CD4-positive, alpha-beta T cell (primary cell): ENCODE data around the gene COL25A1. TPM values are rescaled to one million over a fixed set of nuclear protein-coding genes. Genes with fewer than 3 reads are reported as not detected.
A peak's percentile ranks its signal among the peaks of the same experiment; 100 is the strongest.

Experiments
- ATAC-seq: fragments of 200-7000 bp; cut with Tn5 transposase; one replicate; pipeline ENCODE4 v1.10.0; 2022; ENCODE audit warnings: mild to moderate bottlenecking; ENCODE audit not compliant: poor library complexity
- CTCF ChIA-PET: fragments of 350-600 bp; sonication (Branson Sonifier 250); formaldehyde crosslinking; loops from one replicate; lab custom pipeline; 2021; ENCODE audit warnings: antibody characterized with exemption, inconsistent platforms; lab: Charles Lee
- POLR2A ChIA-PET: fragments of 350-600 bp; sonication (Branson Sonifier 250); formaldehyde crosslinking; loops from one replicate; lab custom pipeline; 2021; ENCODE audit warnings: antibody characterized with exemption, inconsistent platforms; lab: Charles Lee
- DNase-seq, 14 experiments: peaks; one replicate each; pipeline ENCODE4 v3.0.0-alpha.2; 2013 to 2020; ENCODE audit warnings: mixed read lengths in 2 of 14
- H3K27ac ChIP-seq, 2 donors: one replicate each; pipeline versions ENCODE4 v1.5.1 to v1.7.0; 2013; ENCODE audit warnings: low read length in 2 of 2, low read depth in 1 of 2, mild to moderate bottlenecking in 1 of 2
- H3K27me3 ChIP-seq, 2 experiments: 1 replicate in 1 of 2; 2 replicates in 1 of 2; pipeline versions ENCODE4 v1.6.1 to v1.7.0; 2013; ENCODE audit warnings: low read length in 2 of 2, control low read depth in 1 of 2, mild to moderate bottlenecking in 1 of 2, moderate library complexity in 1 of 2; ENCODE audit not compliant: insufficient read depth in 2 of 2, control insufficient read depth in 1 of 2
- H3K36me3 ChIP-seq: one replicate; pipeline ENCODE4 v1.6.1; 2013; ENCODE audit warnings: low read length, control low read depth; ENCODE audit not compliant: insufficient read depth
- H3K4me1 ChIP-seq: one replicate; pipeline ENCODE4 v1.6.1; 2013; ENCODE audit warnings: low read length, control low read depth; ENCODE audit not compliant: insufficient read depth
- H3K4me3 ChIP-seq: one replicate; pipeline ENCODE4 v1.5.1; 2013; ENCODE audit warnings: mild to moderate bottlenecking, low read length, moderate library complexity
- H3K9me3 ChIP-seq, 2 experiments: 1 replicate in 1 of 2; 2 replicates in 1 of 2; pipeline versions ENCODE4 v1.6.1 to v1.7.0; 2013; ENCODE audit warnings: low read length in 2 of 2, mild to moderate bottlenecking in 2 of 2, control low read depth in 1 of 2, moderate library complexity in 1 of 2; ENCODE audit not compliant: control insufficient read depth in 1 of 2, insufficient read depth in 1 of 2
- H3K27ac Mint-ChIP-seq: one replicate; pipeline ENCODE4 v1.8.0; 2020; ENCODE audit warnings: mixed read lengths
- H3K27me3 Mint-ChIP-seq: one replicate; pipeline ENCODE4 v1.8.0; 2021; ENCODE audit warnings: mixed read lengths
- H3K36me3 Mint-ChIP-seq: one replicate; pipeline ENCODE4 v1.8.0; 2021; ENCODE audit warnings: low read depth, mixed read lengths
- H3K4me1 Mint-ChIP-seq: one replicate; pipeline ENCODE4 v1.8.0; 2021; ENCODE audit warnings: low read depth, mixed read lengths
- H3K4me3 Mint-ChIP-seq: one replicate; pipeline ENCODE4 v1.8.0; 2020; ENCODE audit warnings: mild to moderate bottlenecking, mixed read lengths
- H3K9me3 Mint-ChIP-seq: one replicate; pipeline ENCODE4 v1.8.0; 2020; ENCODE audit warnings: mixed read lengths
- intact Hi-C, 2 experiments: fragments of 100-400 bp; cut with DNase I in 1 of 2; cut with micrococcal nuclease in 1 of 2; formaldehyde crosslinking; loops; one replicate each; pipeline versions ENCODE4 v1.15.1 to v1.9.0; 2023 to 2025; cut with DNase I, micrococcal nuclease
- total RNA-seq, 174 experiments: library from RNA in 2 of 174; stranded (reverse) in 2 of 174; gene quantifications; one replicate each; pipeline ENCODE4 v1.2.3 and lab custom pipeline; 2021 to 2026
- TF ChIP-seq, protein P1 (sequence below): fragments of 200-600 bp; IDR thresholded peaks from one replicate; pipeline ENCODE4 v1.8.0; 2022; ENCODE audit warnings: antibody characterized with exemption, mild to moderate bottlenecking

The COL25A1 gene
- total RNA-seq, 2 experiments from 2014 or later = 0.42 TPM; not detected in 1

DNA sequence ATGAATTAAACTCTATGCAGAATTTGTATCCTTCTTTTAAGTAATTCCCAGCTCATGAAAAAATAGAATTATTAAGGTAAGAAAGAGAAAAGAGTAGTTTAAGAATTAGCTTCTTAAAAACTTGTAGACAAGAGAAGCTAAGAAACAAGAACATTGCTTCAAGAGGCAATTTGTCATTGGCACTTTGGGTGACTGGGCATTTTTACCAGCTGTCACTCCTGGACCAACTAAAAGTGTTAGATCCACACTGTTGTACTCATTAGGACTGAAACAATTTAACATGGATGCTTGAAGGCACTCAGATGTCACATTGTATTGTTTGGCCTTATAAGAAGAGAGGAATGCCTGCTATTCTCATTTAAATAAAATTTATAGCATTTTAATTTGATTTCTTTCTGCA is 7.4 kb downstream of the COL25A1 start:
- no peaks in the 10 kb centered on the region for H3K9me3 ChIP-seq
- intact Hi-C loops = no loop called here
- H3K36me3 ChIP-seq = no peaks in the 10 kb centered on the region
- POLR2A ChIA-PET = no interaction called here
- CTCF ChIA-PET = no interaction called here
- Mint-ChIP-seq H3K9me3 (no peaks in the 10 kb centered on the region), H3K27ac (no peak overlapping the region), H3K27me3 (peaks cover 67% of the 10 kb centered on the region), H3K36me3 (no peaks in the 10 kb centered on the region), H3K4me3 (no peak overlapping the region), H3K4me1 (no peaks in the 10 kb centered on the region)
- H3K27me3 ChIP-seq = peaks cover 6 to 39% of the 10 kb centered on the region in 2 experiments
- no peak for ATAC-seq
- H3K4me1 ChIP-seq = no peaks in the 10 kb centered on the region
- H3K4me3 ChIP-seq = no peak overlapping the region
- TF ChIP-seq, protein P1, sequence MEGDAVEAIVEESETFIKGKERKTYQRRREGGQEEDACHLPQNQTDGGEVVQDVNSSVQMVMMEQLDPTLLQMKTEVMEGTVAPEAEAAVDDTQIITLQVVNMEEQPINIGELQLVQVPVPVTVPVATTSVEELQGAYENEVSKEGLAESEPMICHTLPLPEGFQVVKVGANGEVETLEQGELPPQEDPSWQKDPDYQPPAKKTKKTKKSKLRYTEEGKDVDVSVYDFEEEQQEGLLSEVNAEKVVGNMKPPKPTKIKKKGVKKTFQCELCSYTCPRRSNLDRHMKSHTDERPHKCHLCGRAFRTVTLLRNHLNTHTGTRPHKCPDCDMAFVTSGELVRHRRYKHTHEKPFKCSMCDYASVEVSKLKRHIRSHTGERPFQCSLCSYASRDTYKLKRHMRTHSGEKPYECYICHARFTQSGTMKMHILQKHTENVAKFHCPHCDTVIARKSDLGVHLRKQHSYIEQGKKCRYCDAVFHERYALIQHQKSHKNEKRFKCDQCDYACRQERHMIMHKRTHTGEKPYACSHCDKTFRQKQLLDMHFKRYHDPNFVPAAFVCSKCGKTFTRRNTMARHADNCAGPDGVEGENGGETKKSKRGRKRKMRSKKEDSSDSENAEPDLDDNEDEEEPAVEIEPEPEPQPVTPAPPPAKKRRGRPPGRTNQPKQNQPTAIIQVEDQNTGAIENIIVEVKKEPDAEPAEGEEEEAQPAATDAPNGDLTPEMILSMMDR = no peak
- DNase-seq = no peak
- no peak overlapping the region for H3K27ac ChIP-seq

DNA sequence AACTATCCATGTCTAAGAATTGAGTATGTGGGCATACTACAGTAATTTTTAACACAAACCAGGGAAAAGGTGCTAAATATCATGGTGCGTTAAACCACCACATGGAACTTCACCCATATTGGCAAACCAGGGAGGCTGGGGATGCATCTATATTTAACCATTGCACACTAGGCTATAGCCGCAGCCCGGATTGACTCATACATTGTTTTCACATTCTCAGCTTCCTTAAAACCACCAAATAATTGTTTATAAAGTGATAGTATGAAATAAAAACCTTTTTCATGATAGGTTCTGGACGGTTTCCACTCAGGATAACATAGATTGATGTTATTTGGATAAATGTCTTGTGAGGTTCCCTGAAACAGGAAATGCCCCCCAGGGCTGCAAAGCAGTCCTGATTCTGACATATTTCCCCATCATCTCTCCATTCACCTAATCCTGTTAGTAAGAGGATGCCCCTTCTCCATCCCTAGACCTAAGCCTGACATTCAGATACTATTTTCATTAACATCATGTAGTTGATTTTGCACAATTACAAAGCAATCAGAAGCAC is 7.9 kb downstream of the COL25A1 start:
- DNase-seq (no peak), ATAC-seq (no peak)
- Histone ChIP-seq H3K27ac (no peak overlapping the region), H3K9me3 (no peaks in the 10 kb centered on the region), H3K27me3 (peaks cover 6 to 33% of the 10 kb centered on the region in 2 experiments), H3K4me3 (no peak overlapping the region), H3K4me1 (no peaks in the 10 kb centered on the region), H3K36me3 (no peaks in the 10 kb centered on the region)
- peaks cover 61% of the 10 kb centered on the region for H3K27me3 Mint-ChIP-seq
- no peaks in the 10 kb centered on the region for H3K36me3 Mint-ChIP-seq
- TF ChIP-seq, protein P1 = no peak
- H3K4me3 Mint-ChIP-seq = no peak overlapping the region
- H3K4me1 Mint-ChIP-seq = no peaks in the 10 kb centered on the region
- intact Hi-C loops = no loop called here
- no peaks in the 10 kb centered on the region for H3K9me3 Mint-ChIP-seq
- CTCF ChIA-PET = no interaction called here
- H3K27ac Mint-ChIP-seq = no peak overlapping the region
- POLR2A ChIA-PET = no interaction called here

DNA sequence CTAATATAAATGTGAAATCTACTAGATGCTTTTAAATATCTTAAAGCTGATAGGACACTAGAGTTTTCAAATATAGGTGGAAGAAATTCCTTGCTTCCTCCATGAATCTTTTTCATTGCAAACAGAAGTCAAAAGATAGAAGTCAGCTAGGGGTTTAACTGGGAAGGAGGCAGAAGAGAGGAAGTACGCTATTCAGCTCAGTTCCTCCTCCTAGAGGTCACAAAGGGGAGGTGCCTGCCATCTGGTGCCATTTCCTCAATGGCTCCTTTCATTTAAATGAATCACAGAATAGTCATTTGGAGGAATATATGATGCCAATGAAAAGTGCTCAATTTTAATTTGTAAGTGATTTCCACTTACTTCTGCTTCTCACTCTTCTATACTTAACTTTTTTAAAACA is 8.5 kb downstream of the COL25A1 start:
- Mint-ChIP-seq H3K9me3 (no peaks in the 10 kb centered on the region), H3K4me1 (no peaks in the 10 kb centered on the region), H3K27me3 (peaks cover 56% of the 10 kb centered on the region), H3K27ac (no peak overlapping the region), H3K4me3 (no peak overlapping the region), H3K36me3 (no peaks in the 10 kb centered on the region)
- Histone ChIP-seq H3K4me3 (no peak overlapping the region), H3K9me3 (no peaks in the 10 kb centered on the region), H3K4me1 (no peaks in the 10 kb centered on the region), H3K27ac (no peak overlapping the region), H3K27me3 (peaks cover 5 to 28% of the 10 kb centered on the region in 2 experiments), H3K36me3 (no peaks in the 10 kb centered on the region)
- CTCF ChIA-PET = no interaction called here
- ATAC-seq (peak; percentile 51), DNase-seq (peak in 4 of 14 experiments; percentile 4 to 45 (median 28))
- TF ChIP-seq, protein P1 = no peak
- intact Hi-C loops = no loop called here
- POLR2A ChIA-PET = no interaction called here
